ENCODE results near the gene PROK1. TPM values are rescaled to one million over a fixed set of nuclear protein-coding genes. Genes with fewer than 3 reads are reported as not detected.

Gene PROK1, protein sequence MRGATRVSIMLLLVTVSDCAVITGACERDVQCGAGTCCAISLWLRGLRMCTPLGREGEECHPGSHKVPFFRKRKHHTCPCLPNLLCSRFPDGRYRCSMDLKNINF
- not detected in 2 replicates for total RNA-seq

DNA sequence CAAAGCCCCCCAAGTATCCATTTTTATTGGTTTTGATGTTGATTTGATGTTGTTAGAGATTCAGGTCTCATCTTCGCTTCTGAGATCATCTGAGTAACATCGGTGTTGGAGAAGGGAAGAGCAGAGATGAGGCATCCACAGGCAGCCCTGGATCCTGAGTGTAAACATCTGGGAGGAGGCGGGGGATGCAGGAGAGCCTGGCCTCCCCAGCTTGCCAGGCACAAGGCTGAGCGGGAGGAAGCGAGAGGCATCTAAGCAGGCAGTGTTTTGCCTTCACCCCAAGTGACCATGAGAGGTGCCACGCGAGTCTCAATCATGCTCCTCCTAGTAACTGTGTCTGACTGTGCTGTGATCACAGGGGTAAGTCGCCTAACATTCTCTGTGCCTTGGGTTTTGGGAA is at the start of gene PROK1:
PROK1 (plus strand) TSS at position 221 of the 400 bp plus-strand sequence; CDS start at position 289, 68 bp downstream.

DNA sequence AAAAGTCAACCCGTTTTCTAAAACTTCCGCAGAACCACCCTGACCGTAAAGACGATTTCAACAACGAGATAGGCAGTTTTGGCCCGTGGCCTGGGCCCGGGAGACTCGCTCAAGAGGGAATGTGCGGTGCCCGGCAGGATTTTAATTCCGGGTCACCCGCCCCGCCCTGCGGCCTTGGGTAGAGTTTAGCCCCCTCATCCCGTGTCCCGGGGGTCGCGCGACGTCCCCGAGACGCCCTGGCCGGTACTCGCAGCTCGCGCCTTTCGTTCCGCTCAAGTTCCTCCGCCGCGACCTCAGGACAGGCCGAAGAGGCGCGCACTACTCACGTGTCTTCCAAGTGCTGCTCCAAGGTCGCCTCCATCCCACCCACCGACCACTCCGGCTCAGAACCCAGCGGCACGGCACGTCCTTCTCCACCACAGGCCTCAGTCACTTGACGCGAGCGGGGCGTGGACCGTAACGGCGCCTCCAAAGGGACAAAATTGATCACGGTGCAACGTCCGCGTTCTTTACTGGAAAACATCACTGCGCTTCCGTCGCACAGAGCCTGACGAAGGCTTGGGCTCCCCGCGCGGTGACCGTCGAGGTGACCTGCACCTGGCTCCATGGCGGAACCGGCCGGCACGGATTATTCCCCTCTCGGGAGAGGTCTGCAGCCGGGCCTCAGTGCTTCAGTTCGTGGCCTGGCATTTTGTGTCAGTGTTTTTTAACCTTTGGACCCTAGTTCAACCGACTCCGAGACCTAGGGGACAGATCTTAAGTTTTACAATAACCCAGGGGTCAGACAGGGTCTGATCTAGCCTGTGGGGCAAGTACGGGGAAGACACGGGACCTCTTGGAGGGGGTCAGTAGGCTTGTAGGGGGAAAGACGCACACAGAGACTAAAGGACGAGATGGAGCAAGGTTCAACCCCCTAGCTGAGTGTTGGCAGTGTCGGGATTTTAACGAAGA is 43.4 kb upstream of the PROK1 start, which contains the start of gene LAMTOR5:
LAMTOR5 (minus strand) TSS at position 435 of the 951 bp plus-strand sequence; CDS start at position 361, 74 bp downstream.

Other genes with a start within 250 kb of the PROK1 start
- 3.9 and 5.4 TPM in 2 replicates for gene KCNC4, start 240.8 kb upstream of the PROK1 start, total RNA-seq
- gene RBM15, start 111.8 kb upstream of the PROK1 start, total RNA-seq = 24.6 and 40.0 TPM in 2 replicates
- 0.38 and 0.65 TPM in 2 replicates for gene SLC16A4, start 60.1 kb upstream of the PROK1 start, total RNA-seq
- 36.8 and 36.9 TPM in 2 replicates for gene LAMTOR5, start 43.5 kb upstream of the PROK1 start, total RNA-seq
- gene KCNA10, start 68.0 kb downstream of the PROK1 start, total RNA-seq = not detected in 2 replicates
- not detected in 2 replicates for gene KCNA2, start 155.2 kb downstream of the PROK1 start, total RNA-seq
- gene KCNA3, start 223.8 kb downstream of the PROK1 start, total RNA-seq = not detected in 2 replicates